SK-N-SH treated with all-trans-retinoic acid at 6 μM for 48 hours (cell line): ENCODE measurements around the gene TTC34.

Experiments
- ARNTL ChIP-seq: fragments of 450-650 bp; formaldehyde crosslinking; IDR thresholded peaks from 2 replicates; pipeline ENCODE4 v1.5.0; 2020; ENCODE audit warnings: low read depth, mild to moderate bottlenecking, moderate library complexity, borderline replicate concordance
- CSDC2 ChIP-seq: fragments of 250-450 bp; sonication (Bioruptor Pico); IDR thresholded peaks from 2 replicates; pipeline ENCODE4 v1.5.0; 2020; ENCODE audit warnings: mild to moderate bottlenecking, moderate library complexity
- ESRRG ChIP-seq: fragments of 250-450 bp; sonication (Bioruptor Pico); IDR thresholded peaks from 2 replicates; pipeline ENCODE4 v1.6.1; 2021; ENCODE audit warnings: mild to moderate bottlenecking
- TCF4 ChIP-seq: fragments of 250-450 bp; sonication (Bioruptor Pico); IDR thresholded peaks from 2 replicates; pipeline ENCODE4 v1.8.0; 2021; ENCODE audit warnings: mild to moderate bottlenecking, moderate library complexity, borderline replicate concordance
- TOX ChIP-seq: fragments of 250-450 bp; sonication (Bioruptor Pico); IDR thresholded peaks from 2 replicates; pipeline ENCODE4 v1.8.0; 2021; ENCODE audit warnings: mild to moderate bottlenecking, moderate library complexity, borderline replicate concordance
- TF ChIP-seq, protein P1 (sequence below): fragments of 250-450 bp; sonication (Bioruptor Pico); IDR thresholded peaks from 2 replicates; pipeline ENCODE4 v1.5.1; 2020; ENCODE audit warnings: low read depth, mild to moderate bottlenecking, moderate library complexity
- TF ChIP-seq, protein P2 (sequence below): fragments of 250-450 bp; sonication (Bioruptor Pico); IDR thresholded peaks from 2 replicates; pipeline ENCODE4 v1.8.0; 2020; ENCODE audit warnings: mild to moderate bottlenecking, moderate library complexity, borderline replicate concordance

DNA sequence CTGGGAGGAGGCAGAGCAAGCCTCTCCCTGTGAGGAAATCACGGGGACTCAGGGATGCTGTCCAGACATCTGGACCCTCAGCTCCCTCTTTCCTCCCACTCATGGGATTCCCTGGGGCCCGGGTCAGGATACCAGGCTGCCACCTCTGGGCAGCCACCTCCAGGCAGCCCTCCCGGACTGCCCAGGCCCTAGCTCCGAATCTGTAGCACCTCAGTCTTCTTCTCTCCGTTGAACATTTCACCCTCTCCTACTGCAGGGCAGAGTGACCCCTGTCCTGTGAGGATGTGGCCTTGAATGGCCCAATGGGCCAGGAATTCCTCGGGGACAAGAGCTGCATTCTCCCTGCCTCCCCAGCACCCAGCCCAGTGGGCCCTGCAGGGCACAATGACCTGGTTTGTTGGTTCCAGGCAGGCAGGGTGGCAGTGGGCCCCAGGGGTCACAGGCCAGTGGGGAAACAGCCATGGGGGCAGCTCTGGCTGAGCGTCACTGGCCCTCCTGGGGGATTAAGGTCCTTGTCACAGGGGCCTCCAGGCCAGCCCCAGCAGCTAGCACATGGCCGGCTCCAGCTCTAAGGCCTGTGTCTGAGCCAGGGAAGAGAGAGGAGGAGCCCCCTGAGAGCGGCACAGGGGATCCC is 9.5 kb upstream of the TTC34 start:
- no peak for TF ChIP-seq ARNTL
- TF ChIP-seq, protein P1, sequence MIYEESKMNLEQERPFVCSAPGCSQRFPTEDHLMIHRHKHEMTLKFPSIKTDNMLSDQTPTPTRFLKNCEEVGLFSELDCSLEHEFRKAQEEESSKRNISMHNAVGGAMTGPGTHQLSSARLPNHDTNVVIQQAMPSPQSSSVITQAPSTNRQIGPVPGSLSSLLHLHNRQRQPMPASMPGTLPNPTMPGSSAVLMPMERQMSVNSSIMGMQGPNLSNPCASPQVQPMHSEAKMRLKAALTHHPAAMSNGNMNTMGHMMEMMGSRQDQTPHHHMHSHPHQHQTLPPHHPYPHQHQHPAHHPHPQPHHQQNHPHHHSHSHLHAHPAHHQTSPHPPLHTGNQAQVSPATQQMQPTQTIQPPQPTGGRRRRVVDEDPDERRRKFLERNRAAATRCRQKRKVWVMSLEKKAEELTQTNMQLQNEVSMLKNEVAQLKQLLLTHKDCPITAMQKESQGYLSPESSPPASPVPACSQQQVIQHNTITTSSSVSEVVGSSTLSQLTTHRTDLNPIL (CRISPR knock-in tag), result no peak
- no peak for TF ChIP-seq TCF4 (CRISPR knock-in tag)
- TF ChIP-seq, protein P2, sequence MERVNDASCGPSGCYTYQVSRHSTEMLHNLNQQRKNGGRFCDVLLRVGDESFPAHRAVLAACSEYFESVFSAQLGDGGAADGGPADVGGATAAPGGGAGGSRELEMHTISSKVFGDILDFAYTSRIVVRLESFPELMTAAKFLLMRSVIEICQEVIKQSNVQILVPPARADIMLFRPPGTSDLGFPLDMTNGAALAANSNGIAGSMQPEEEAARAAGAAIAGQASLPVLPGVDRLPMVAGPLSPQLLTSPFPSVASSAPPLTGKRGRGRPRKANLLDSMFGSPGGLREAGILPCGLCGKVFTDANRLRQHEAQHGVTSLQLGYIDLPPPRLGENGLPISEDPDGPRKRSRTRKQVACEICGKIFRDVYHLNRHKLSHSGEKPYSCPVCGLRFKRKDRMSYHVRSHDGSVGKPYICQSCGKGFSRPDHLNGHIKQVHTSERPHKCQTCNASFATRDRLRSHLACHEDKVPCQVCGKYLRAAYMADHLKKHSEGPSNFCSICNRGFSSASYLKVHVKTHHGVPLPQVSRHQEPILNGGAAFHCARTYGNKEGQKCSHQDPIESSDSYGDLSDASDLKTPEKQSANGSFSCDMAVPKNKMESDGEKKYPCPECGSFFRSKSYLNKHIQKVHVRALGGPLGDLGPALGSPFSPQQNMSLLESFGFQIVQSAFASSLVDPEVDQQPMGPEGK (CRISPR knock-in tag), result no peak
- no peak for TF ChIP-seq TOX (CRISPR knock-in tag)
- no peak for TF ChIP-seq ESRRG (CRISPR knock-in tag)
- TF ChIP-seq CSDC2, result no peak
